ENCODE measurements around the gene SLC26A11. TPM values are rescaled to one million over a fixed set of nuclear protein-coding genes. Genes with fewer than 3 reads are reported as not detected.

Gene SLC26A11
- polyA plus RNA-seq, 2 of the 4 experiments (the other 2 are of a cell fraction), result 8.3 to 13.7 TPM

GRCh38 chr17:80260791-80261158 lies 40.5 kb downstream of the SLC26A11 start, which contains the start of gene RNF213 (continued):
- TF ChIP-seq, protein P1, sequence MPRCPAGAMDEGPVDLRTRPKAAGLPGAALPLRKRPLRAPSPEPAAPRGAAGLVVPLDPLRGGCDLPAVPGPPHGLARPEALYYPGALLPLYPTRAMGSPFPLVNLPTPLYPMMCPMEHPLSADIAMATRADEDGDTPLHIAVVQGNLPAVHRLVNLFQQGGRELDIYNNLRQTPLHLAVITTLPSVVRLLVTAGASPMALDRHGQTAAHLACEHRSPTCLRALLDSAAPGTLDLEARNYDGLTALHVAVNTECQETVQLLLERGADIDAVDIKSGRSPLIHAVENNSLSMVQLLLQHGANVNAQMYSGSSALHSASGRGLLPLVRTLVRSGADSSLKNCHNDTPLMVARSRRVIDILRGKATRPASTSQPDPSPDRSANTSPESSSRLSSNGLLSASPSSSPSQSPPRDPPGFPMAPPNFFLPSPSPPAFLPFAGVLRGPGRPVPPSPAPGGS (IDR thresholded peaks at IDR 0.05), result no peak; the same call in 1 of the 3 replicates
- TF ChIP-seq POLR2A (IDR thresholded peaks at IDR 0.05; ENCODE audit: low read length), result peak; percentile 66
- TF ChIP-seq HOXB13 (CRISPR knock-in tag; IDR thresholded peaks at IDR 0.05; ENCODE audit: low read depth), result no peak
- no peak for TF ChIP-seq FOSL2 (IDR thresholded peaks at IDR 0.05)
- no peak for TF ChIP-seq FOSL2 (CRISPR knock-in tag; IDR thresholded peaks at IDR 0.05)

- POLR2A ChIA-PET, result interaction anchor here (0.5 to 3.1 kb wide), 12 partner anchors 9 to 464 kb away, joined by 3 to 9 read pairs (median 5); partner anchors contain the start of genes CBX8 and GAA
- peak; percentile 26 to 38 for ATAC-seq
Observed at GRCh38 chr17:80261159-80261894, 41.1 kb downstream of the SLC26A11 start.

More at GRCh38 chr17:80261159-80261894, 41.1 kb downstream of the SLC26A11 start:
- DNase-seq (ENCODE audit: low read depth in 1 of 2, low spot score in 1 of 2), result peak; percentile 75 to 85
- TF ChIP-seq ESRRA (IDR thresholded peaks at IDR 0.05; ENCODE audit: borderline replicate concordance, low read length), result no peak
- TF ChIP-seq HES2 (IDR thresholded peaks at IDR 0.05), result no peak
- TF ChIP-seq, protein P2, sequence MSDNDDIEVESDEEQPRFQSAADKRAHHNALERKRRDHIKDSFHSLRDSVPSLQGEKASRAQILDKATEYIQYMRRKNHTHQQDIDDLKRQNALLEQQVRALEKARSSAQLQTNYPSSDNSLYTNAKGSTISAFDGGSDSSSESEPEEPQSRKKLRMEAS (IDR thresholded peaks at IDR 0.05), result peak; percentile 72
- peak; percentile 25; the same call in 1 of the 3 replicates for TF ChIP-seq SMC3 (IDR thresholded peaks at IDR 0.05)
- 0 out of 2 replicates have a peak, but pooled peaks have one; percentile 40 for TF ChIP-seq HOXB5 (CRISPR knock-in tag; IDR thresholded peaks at IDR 0.05)
- TF ChIP-seq, protein P3, sequence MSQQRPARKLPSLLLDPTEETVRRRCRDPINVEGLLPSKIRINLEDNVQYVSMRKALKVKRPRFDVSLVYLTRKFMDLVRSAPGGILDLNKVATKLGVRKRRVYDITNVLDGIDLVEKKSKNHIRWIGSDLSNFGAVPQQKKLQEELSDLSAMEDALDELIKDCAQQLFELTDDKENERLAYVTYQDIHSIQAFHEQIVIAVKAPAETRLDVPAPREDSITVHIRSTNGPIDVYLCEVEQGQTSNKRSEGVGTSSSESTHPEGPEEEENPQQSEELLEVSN (IDR thresholded peaks at IDR 0.05; ENCODE audit: borderline replicate concordance, low read depth), result peak; percentile 50; the same call in 1 of the 2 replicates
- peak; percentile 61; the same call in 1 of the 2 replicates for TF ChIP-seq TFCP2L1 (CRISPR knock-in tag; IDR thresholded peaks at IDR 0.05)
- TF ChIP-seq JUN (IDR thresholded peaks at IDR 0.05), result peak; percentile 70 to 81; a peak in 4 of 5 replicates
- no peak for TF ChIP-seq POLR2AphosphoS2 (conservative IDR thresholded peaks at IDR 0.05; ENCODE audit: low read length)
- TF ChIP-seq, protein P4, sequence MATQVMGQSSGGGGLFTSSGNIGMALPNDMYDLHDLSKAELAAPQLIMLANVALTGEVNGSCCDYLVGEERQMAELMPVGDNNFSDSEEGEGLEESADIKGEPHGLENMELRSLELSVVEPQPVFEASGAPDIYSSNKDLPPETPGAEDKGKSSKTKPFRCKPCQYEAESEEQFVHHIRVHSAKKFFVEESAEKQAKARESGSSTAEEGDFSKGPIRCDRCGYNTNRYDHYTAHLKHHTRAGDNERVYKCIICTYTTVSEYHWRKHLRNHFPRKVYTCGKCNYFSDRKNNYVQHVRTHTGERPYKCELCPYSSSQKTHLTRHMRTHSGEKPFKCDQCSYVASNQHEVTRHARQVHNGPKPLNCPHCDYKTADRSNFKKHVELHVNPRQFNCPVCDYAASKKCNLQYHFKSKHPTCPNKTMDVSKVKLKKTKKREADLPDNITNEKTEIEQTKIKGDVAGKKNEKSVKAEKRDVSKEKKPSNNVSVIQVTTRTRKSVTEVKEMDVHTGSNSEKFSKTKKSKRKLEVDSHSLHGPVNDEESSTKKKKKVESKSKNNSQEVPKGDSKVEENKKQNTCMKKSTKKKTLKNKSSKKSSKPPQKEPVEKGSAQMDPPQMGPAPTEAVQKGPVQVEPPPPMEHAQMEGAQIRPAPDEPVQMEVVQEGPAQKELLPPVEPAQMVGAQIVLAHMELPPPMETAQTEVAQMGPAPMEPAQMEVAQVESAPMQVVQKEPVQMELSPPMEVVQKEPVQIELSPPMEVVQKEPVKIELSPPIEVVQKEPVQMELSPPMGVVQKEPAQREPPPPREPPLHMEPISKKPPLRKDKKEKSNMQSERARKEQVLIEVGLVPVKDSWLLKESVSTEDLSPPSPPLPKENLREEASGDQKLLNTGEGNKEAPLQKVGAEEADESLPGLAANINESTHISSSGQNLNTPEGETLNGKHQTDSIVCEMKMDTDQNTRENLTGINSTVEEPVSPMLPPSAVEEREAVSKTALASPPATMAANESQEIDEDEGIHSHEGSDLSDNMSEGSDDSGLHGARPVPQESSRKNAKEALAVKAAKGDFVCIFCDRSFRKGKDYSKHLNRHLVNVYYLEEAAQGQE (IDR thresholded peaks at IDR 0.05), result peak; percentile 37
- TF ChIP-seq FOSB (CRISPR knock-in tag; IDR thresholded peaks at IDR 0.05), result peak; percentile 56; the same call in 1 of the 2 replicates
- no peak for TF ChIP-seq JUNB (IDR thresholded peaks at IDR 0.05)
- peak; percentile 74 for TF ChIP-seq GATA3 (IDR thresholded peaks at IDR 0.05; ENCODE audit: borderline replicate concordance)
- peak; percentile 80 for TF ChIP-seq CHD2 (IDR thresholded peaks at IDR 0.05; ENCODE audit: low read length, partially characterized antibody)
- peak; percentile 58; the same call in 1 of the 2 replicates for TF ChIP-seq EHF (CRISPR knock-in tag; IDR thresholded peaks at IDR 0.05)
- TF ChIP-seq HOXA7 (CRISPR knock-in tag; IDR thresholded peaks at IDR 0.05), result peak; percentile 80; the same call in 1 of the 2 replicates
- TF ChIP-seq, protein P5, sequence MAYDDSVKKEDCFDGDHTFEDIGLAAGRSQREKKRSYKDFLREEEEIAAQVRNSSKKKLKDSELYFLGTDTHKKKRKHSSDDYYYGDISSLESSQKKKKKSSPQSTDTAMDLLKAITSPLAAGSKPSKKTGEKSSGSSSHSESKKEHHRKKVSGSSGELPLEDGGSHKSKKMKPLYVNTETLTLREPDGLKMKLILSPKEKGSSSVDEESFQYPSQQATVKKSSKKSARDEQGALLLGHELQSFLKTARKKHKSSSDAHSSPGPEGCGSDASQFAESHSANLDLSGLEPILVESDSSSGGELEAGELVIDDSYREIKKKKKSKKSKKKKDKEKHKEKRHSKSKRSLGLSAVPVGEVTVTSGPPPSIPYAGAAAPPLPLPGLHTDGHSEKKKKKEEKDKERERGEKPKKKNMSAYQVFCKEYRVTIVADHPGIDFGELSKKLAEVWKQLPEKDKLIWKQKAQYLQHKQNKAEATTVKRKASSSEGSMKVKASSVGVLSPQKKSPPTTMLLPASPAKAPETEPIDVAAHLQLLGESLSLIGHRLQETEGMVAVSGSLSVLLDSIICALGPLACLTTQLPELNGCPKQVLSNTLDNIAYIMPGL (CRISPR knock-in tag; IDR thresholded peaks at IDR 0.05; ENCODE audit: borderline replicate concordance), result 0 out of 2 replicates have a peak, but pooled peaks have one; percentile 58
- no peak for TF ChIP-seq RNF2 (IDR thresholded peaks at IDR 0.05; ENCODE audit: borderline replicate concordance, low read depth)
- 0 out of 2 replicates have a peak, but pooled peaks have one; percentile 22 for TF ChIP-seq RFX5 (IDR thresholded peaks at IDR 0.05)
- TF ChIP-seq TP53 (CRISPR knock-in tag; IDR thresholded peaks at IDR 0.05), result peak; percentile 84; the same call in 1 of the 2 replicates
- peak; percentile 31; the same call in 1 of the 2 replicates for TF ChIP-seq POLR2A (IDR thresholded peaks at IDR 0.05; ENCODE audit: low read length)
- Histone ChIP-seq H3K4me3 (peak overlapping the region; percentile 94), H3K9me3 (no peaks in the 10 kb centered on the region), H3K4me1 (peaks cover 62% of the 10 kb centered on the region), H3K27ac (peak overlapping the region; percentile 100), H3K4me2 (peak overlapping the region; percentile 85)
- FAIRE-seq, result no peak
- under 1% methylated on average over 34 of the region's 45 CpGs for WGBS (ENCODE audit: missing lambda C conversion rate)
- CTCF ChIA-PET, result no interaction called here

All from A549 (cell line).